Tibial artery (tissue), 4 donors: ENCODE results near the gene SDCCAG8.
"Not testable (repeated sequence)": the region's sequence is repeated elsewhere in the genome, so short reads cannot be mapped to it uniquely, and the experiment has no call there.

Experiments
- DNase-seq, 2 donors: peaks; one replicate each; pipeline ENCODE4 v3.0.0-alpha.2; 2019
- H3K27ac ChIP-seq, 2 donors: fragments of 200-600 bp; sonication (generic) in 1 of 2; 1 replicate in 1 of 2; 2 replicates in 1 of 2; pipeline ENCODE4 v1.5.1; 2018 to 2019; ENCODE audit warnings: mild to moderate bottlenecking in 1 of 2
- H3K27me3 ChIP-seq, 2 donors: fragments of 200-600 bp; sonication (generic) in 1 of 2; one replicate each; pipeline versions ENCODE4 v1.5.1 to v1.6.0; 2016 to 2019
- H3K36me3 ChIP-seq, 3 donors: fragments of 200-600 bp; sonication (generic) in 2 of 3; one replicate each; pipeline ENCODE4 v1.5.1; 2016 to 2019; ENCODE audit warnings: mild to moderate bottlenecking in 2 of 3
- H3K4me1 ChIP-seq, 4 donors: fragments of 200-600 bp; sonication (generic) in 2 of 4; 1 replicate in 3 of 4; 2 replicates in 1 of 4; pipeline ENCODE4 v1.5.1; 2016 to 2019
- H3K4me3 ChIP-seq, 2 donors: fragments of 200-600 bp; sonication (generic) in 1 of 2; 1 replicate in 1 of 2; 2 replicates in 1 of 2; pipeline ENCODE4 v1.5.1; 2018 to 2019; ENCODE audit warnings: mild to moderate bottlenecking in 2 of 2
- H3K9me3 ChIP-seq, 3 donors: fragments of 200-600 bp; sonication (generic) in 1 of 3; one replicate each; pipeline ENCODE4 v1.5.1; 2016 to 2019
- CTCF ChIP-seq, 2 experiments: fragments of 200-600 bp in 1 of 2; fragments of 450-650 bp in 1 of 2; IDR thresholded peaks; one replicate each; pipeline ENCODE4 v1.5.1; 2017 to 2019; ENCODE audit warnings: antibody characterized with exemption in 2 of 2, mild to moderate bottlenecking in 1 of 2, moderate library complexity in 1 of 2
- intact Hi-C: fragments of 100-400 bp; cut with DNase I; formaldehyde crosslinking; loops from one replicate; pipeline ENCODE4 v1.15.0; 2023; ENCODE audit warnings: low total_unique reads

SDCCAG8 gene

GRCh38 chr1:243325305-243325890 is 69.6 kb downstream of the SDCCAG8 start:
- Histone ChIP-seq H3K36me3 (peaks cover 0 to 7% (median 2%) of the 10 kb centered on the region in 3 donors), H3K27me3 (no peaks in the 10 kb centered on the region), H3K4me1 (no peaks in the 10 kb centered on the region), H3K27ac (no peak overlapping the region), H3K9me3 (no peaks in the 10 kb centered on the region), H3K4me3 (no peak overlapping the region)
- intact Hi-C loops, result loop anchor here (10.0 kb wide), 1 partner anchor 861 kb away; no protein-coding TSS in a partner anchor
- no peak for DNase-seq
- TF ChIP-seq CTCF (IDR thresholded peaks at IDR 0.05), result peak; percentile 71 to 76

DNA sequence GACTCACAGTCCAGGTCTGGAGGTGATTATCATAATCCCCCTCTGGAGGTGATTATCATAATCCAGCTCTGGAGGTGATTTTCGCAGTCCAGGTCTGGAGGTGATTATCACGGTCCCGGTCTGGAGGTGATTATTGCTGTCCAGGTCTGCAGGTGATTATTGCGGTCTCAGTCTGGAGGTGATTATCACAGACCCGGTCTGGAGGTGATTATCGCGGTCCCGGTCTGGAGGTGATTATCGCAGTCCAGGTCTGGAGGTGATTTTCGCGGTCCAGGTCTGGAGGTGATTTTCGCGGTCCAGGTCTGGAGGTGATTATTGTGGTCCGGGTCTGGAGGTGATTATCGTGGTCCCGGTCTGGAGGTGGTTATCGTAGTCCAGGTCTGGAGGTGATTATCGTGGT is 76.6 kb downstream of the SDCCAG8 start:
- no peak for DNase-seq
- intact Hi-C loops, result no loop called here
- Histone ChIP-seq H3K27me3 (no peaks in the 10 kb centered on the region), H3K9me3 (no peaks in the 10 kb centered on the region), H3K4me3 (no peak overlapping the region), H3K36me3 (peaks cover 21 to 62% (median 21%) of the 10 kb centered on the region in 3 donors), H3K27ac (no peak overlapping the region), H3K4me1 (no peaks in the 10 kb centered on the region)
- TF ChIP-seq CTCF (IDR thresholded peaks at IDR 0.05), result no peak

- no peak for TF ChIP-seq CTCF (IDR thresholded peaks at IDR 0.05)
- Histone ChIP-seq H3K36me3 (peaks cover 20 to 67% (median 21%) of the 10 kb centered on the region in 3 donors), H3K9me3 (no peaks in the 10 kb centered on the region), H3K4me1 (no peaks in the 10 kb centered on the region), H3K27me3 (no peaks in the 10 kb centered on the region), H3K4me3 (no peak overlapping the region), H3K27ac (no peak overlapping the region)
- intact Hi-C loops, result no loop called here
- DNase-seq, result no peak
These were observed 79.5 kb downstream of the SDCCAG8 start for GRCh38 chr1:243335292-243335691.

- no peaks in the 10 kb centered on the region for H3K9me3 ChIP-seq
- H3K27me3 ChIP-seq, result no peaks in the 10 kb centered on the region
- DNase-seq, result no peak
- TF ChIP-seq CTCF (IDR thresholded peaks at IDR 0.05), result no peak
- intact Hi-C loops, result no loop called here
- H3K36me3 ChIP-seq, result peaks cover 12 to 64% (median 19%) of the 10 kb centered on the region in 3 donors
- H3K27ac ChIP-seq, result no peak overlapping the region
- H3K4me3 ChIP-seq, result no peak overlapping the region
- no peaks in the 10 kb centered on the region for H3K4me1 ChIP-seq
These were observed 80.3 kb downstream of the SDCCAG8 start for GRCh38 chr1:243336163-243336562.

GRCh38 chr1:243338848-243339247 is 83.0 kb downstream of the SDCCAG8 start:
- peaks cover 0 to 40% (median 13%) of the 10 kb centered on the region in 3 donors for H3K36me3 ChIP-seq
- H3K9me3 ChIP-seq, intact Hi-C loops, H3K27ac ChIP-seq, H3K27me3 ChIP-seq, H3K4me3 ChIP-seq, DNase-seq, H3K4me1 ChIP-seq: not testable (repeated sequence)

- Histone ChIP-seq H3K27me3 (no peaks in the 10 kb centered on the region), H3K36me3 (peaks cover 0 to 22% (median 7%) of the 10 kb centered on the region in 3 donors), H3K27ac (no peak overlapping the region), H3K9me3 (no peaks in the 10 kb centered on the region), H3K4me3 (no peak overlapping the region), H3K4me1 (no peaks in the 10 kb centered on the region)
- intact Hi-C loops, result no loop called here
- DNase-seq, result no peak
- no peak for TF ChIP-seq CTCF (IDR thresholded peaks at IDR 0.05)
These were observed 85.2 kb downstream of the SDCCAG8 start for GRCh38 chr1:243341074-243341473.
